ENCODE measurements around the gene S100A3. TPM values are rescaled to one million over a fixed set of nuclear protein-coding genes. Genes with fewer than 3 reads are reported as not detected.

S100A3 gene
- total and polyA plus RNA-seq, 2 of the 8 experiments (the other 6 are each of a cell fraction or from before 2014, with no cell fraction given), result 0.26 to 0.47 TPM

- no peaks in the 10 kb centered on the region; a peak in 3 of 7 replicates for H3K27me3 ChIP-seq (replicated peaks in 1 of 4; ENCODE audit: control insufficient read depth in 3 of 4, extremely low read depth in 1 of 4, insufficient read depth in 3 of 4, low read length in 3 of 4)
- no peak overlapping the region for H4K91ac ChIP-seq (replicated peaks; ENCODE audit: insufficient read length, low read length)
- DNase-seq (ENCODE audit: low read depth in 1 of 2, low spot score in 2 of 2) (no peak), FAIRE-seq (no peak)
- H3K23me2 ChIP-seq (ENCODE audit: low read depth, low read length), result no peaks in the 10 kb centered on the region
- no peaks in the 10 kb centered on the region for H3K36me3 ChIP-seq (ENCODE audit: control insufficient read depth in 2 of 4, insufficient read depth in 4 of 4, low read length in 3 of 4)
- H3K9me3 ChIP-seq (ENCODE audit: insufficient read depth in 2 of 2, low read depth in 1 of 2, low read length in 1 of 2), result no peaks in the 10 kb centered on the region
- CTCF ChIA-PET (ENCODE audit: partially characterized antibody), result interaction anchor here (0.8 to 12.9 kb wide), 17 partner anchors 8 to 533 kb away, joined by 3 to 165 read pairs (median 4); partner anchors contain the start of genes S100A1, S100A13, S100A2 and S100A5
- peaks cover 0 to 14% (median 4%) of the 10 kb centered on the region in 4 experiments; a peak in 4 of 7 replicates for H3K4me1 ChIP-seq (replicated peaks in 1 of 4; ENCODE audit: control insufficient read depth in 3 of 4, insufficient read depth in 4 of 4, low read length in 3 of 4)
- no peak overlapping the region for H3K9ac ChIP-seq (replicated peaks in 1 of 4; ENCODE audit: extremely low read depth in 1 of 4, low read depth in 3 of 4, low read length in 3 of 4)
- H2BK15ac ChIP-seq (ENCODE audit: low read length), result no peak overlapping the region
- POLR2A ChIA-PET (ENCODE audit: partially characterized antibody), result interaction anchor here (1.0 to 1.5 kb wide), 4 partner anchors 10 to 82 kb away, joined by 3 to 6 read pairs (median 4); partner anchors contain the start of genes CHTOP and S100A13
- no peak overlapping the region for H2BK12ac ChIP-seq (ENCODE audit: low read depth, low read length)
- no peak overlapping the region for H4K8ac ChIP-seq (ENCODE audit: extremely low read depth, insufficient read depth, low read length)
- WGBS, 2 experiments (ENCODE audit: extremely low coverage in 1 of 2, insufficient coverage in 1 of 2, insufficient read length in 1 of 2, insufficient replicate concordance in 2 of 2, low coverage in 1 of 2, low lambda C conversion rate in 2 of 2, missing lambda C conversion rate in 1 of 2), result 85% methylated on average over 8 of the region's 8 CpGs; no CpG with 5 or more reads in 1 of the 2 experiments
- no peak overlapping the region for H2AK5ac ChIP-seq (ENCODE audit: low read depth, low read length)
- H4K20me1 ChIP-seq (replicated peaks in 1 of 2; ENCODE audit: control insufficient read depth in 1 of 2, insufficient read depth in 2 of 2, low read length in 2 of 2), result no peaks in the 10 kb centered on the region
- H3K56ac ChIP-seq (replicated peaks; ENCODE audit: insufficient read length, low read depth, low read length), result no peak overlapping the region
- H2AFZ ChIP-seq (ENCODE audit: low read length), result no peak overlapping the region
- no peak overlapping the region for H3K4me3 ChIP-seq (ENCODE audit: extremely low read depth in 1 of 4, insufficient read depth in 2 of 4, low read depth in 3 of 4, low read length in 4 of 4)
- no peak overlapping the region for H2BK5ac ChIP-seq (ENCODE audit: low read depth, low read length)
- no peaks in the 10 kb centered on the region for H3K79me2 ChIP-seq (ENCODE audit: control insufficient read depth in 1 of 2, insufficient read depth in 2 of 2, low read length in 2 of 2)
- no peak overlapping the region for H2BK20ac ChIP-seq (ENCODE audit: low read length)
- H4K5ac ChIP-seq (ENCODE audit: insufficient read length, low read depth, low read length), result no peak overlapping the region
- no peak overlapping the region for H2BK120ac ChIP-seq (replicated peaks; ENCODE audit: low read depth, low read length)
- no peak overlapping the region for H3K23ac ChIP-seq (ENCODE audit: insufficient read length)
- H3K4me2 ChIP-seq (ENCODE audit: insufficient read depth in 1 of 2, low read depth in 2 of 2, low read length in 2 of 2), result no peak overlapping the region
- no peak overlapping the region for H3K27ac ChIP-seq (ENCODE audit: low read depth, low read length)
- peak; percentile 24 to 40 (median 31) for TF ChIP-seq CTCF (IDR thresholded peaks at IDR 0.05; ENCODE audit: control extremely low read depth in 1 of 3, insufficient read depth in 1 of 3, low read depth in 1 of 3, low read length in 3 of 3)
- TF ChIP-seq RAD21 (IDR thresholded peaks at IDR 0.05 in 1 of 2, conservative IDR thresholded peaks at IDR 0.05 in 1 of 2; ENCODE audit: low read depth in 2 of 2, low read length in 2 of 2), result peak in 1 of 2 experiments; percentile 35; a peak in 1 of 4 replicates
- TF ChIP-seq POLR2A (IDR thresholded peaks at IDR 0.05; ENCODE audit: control extremely low read depth in 1 of 2, low read depth in 2 of 2, low read length in 2 of 2), result no peak
- TF ChIP-seq YY1 (IDR thresholded peaks at IDR 0.05; ENCODE audit: low read depth, low read length), result no peak
- TF ChIP-seq KDM1A (IDR thresholded peaks at IDR 0.05; ENCODE audit: borderline replicate concordance, low read length), result no peak
- no peaks in the 10 kb centered on the region for H3K79me1 ChIP-seq (ENCODE audit: low read depth, low read length)
- no peak overlapping the region for H3K14ac ChIP-seq (ENCODE audit: insufficient read length)
- no peak overlapping the region for H3K4ac ChIP-seq (replicated peaks; ENCODE audit: insufficient read length, low read depth, low read length)
- no peak overlapping the region for H3K18ac ChIP-seq (ENCODE audit: extremely low read depth, low read length)
Measured at GRCh38 chr1:153552335-153552734, 3.3 kb upstream of the S100A3 start.

All from H1 (cell line).